Lower lobe of right lung (tissue), 2 donors: ENCODE results near the gene ARL14EPL. TPM values are rescaled to one million over a fixed set of nuclear protein-coding genes. Genes with fewer than 3 reads are reported as not detected.

Experiments used
- ATAC-seq, 2 donors: fragments of 200-7000 bp; cut with Tn5 transposase; one replicate each; pipeline ENCODE4 v1.9.1; 2020 to 2022; ENCODE audit warnings: mild to moderate bottlenecking in 2 of 2, moderate library complexity in 2 of 2
- DNase-seq: peaks from one replicate; pipeline ENCODE4 v3.0.0-alpha.2; 2020
- H3K27ac ChIP-seq: fragments of 200-600 bp; one replicate; pipeline ENCODE4 v1.8.0; 2022
- H3K27me3 ChIP-seq: fragments of 200-600 bp; one replicate; pipeline ENCODE4 v1.8.0; 2022; ENCODE audit warnings: low read depth
- H3K36me3 ChIP-seq: fragments of 200-600 bp; one replicate; pipeline ENCODE4 v1.8.0; 2022; ENCODE audit warnings: mild to moderate bottlenecking
- H3K4me1 ChIP-seq: fragments of 200-600 bp; one replicate; pipeline ENCODE4 v1.8.0; 2022
- H3K4me3 ChIP-seq: fragments of 200-600 bp; one replicate; pipeline ENCODE4 v1.8.0; 2022; ENCODE audit warnings: mild to moderate bottlenecking
- H3K9me3 ChIP-seq: fragments of 200-600 bp; one replicate; pipeline ENCODE4 v1.8.0; 2022
- CTCF ChIP-seq: fragments of 200-600 bp; IDR thresholded peaks from one replicate; pipeline ENCODE4 v1.8.0; 2022; ENCODE audit warnings: antibody characterized with exemption, mild to moderate bottlenecking
- intact Hi-C: fragments of 100-400 bp; cut with DNase I; formaldehyde crosslinking; loops from one replicate; pipeline ENCODE4 v1.11.0; 2022
- total RNA-seq: library from RNA; stranded (reverse); fragmentation: NEBNext Ultra II Directional; extraction: Animal tissue kit (Norgen Biotek cat#: 25700); gene quantifications from one replicate; pipeline ENCODE4 v1.2.1, GENCODE V29; 2021
- donor health status: DM: no; HTN: yes; CAD: no; lungs with severe emphysema.

The ARL14EPL gene
- total RNA-seq, 1 donor from 2014 or later = not detected

GRCh38 chr5:115995351-115995750 is 36.9 kb upstream of the ARL14EPL start:
- H3K4me3 ChIP-seq = no peak overlapping the region
- TF ChIP-seq CTCF = no peak
- no peaks in the 10 kb centered on the region for H3K4me1 ChIP-seq
- H3K9me3 ChIP-seq = no peaks in the 10 kb centered on the region
- no peak for ATAC-seq
- H3K27me3 ChIP-seq = no peaks in the 10 kb centered on the region
- DNase-seq = no peak
- no peaks in the 10 kb centered on the region for H3K36me3 ChIP-seq
- intact Hi-C loops = no loop called here
- no peak overlapping the region for H3K27ac ChIP-seq

- Histone ChIP-seq H3K9me3 (no peaks in the 10 kb centered on the region), H3K27me3 (no peaks in the 10 kb centered on the region), H3K27ac (no peak overlapping the region), H3K4me3 (no peak overlapping the region), H3K36me3 (no peaks in the 10 kb centered on the region), H3K4me1 (no peaks in the 10 kb centered on the region)
- ATAC-seq (no peak), DNase-seq (no peak)
- no peak for TF ChIP-seq CTCF
- intact Hi-C loops = no loop called here
These were observed 30.0 kb upstream of the ARL14EPL start for GRCh38 chr5:116002116-116002906.

- intact Hi-C loops = no loop called here
These were observed 28.0 kb upstream of the ARL14EPL start for GRCh38 chr5:116004248-116004647.

GRCh38 chr5:116009806-116010205 is 22.5 kb upstream of the ARL14EPL start:
- no peaks in the 10 kb centered on the region for H3K27me3 ChIP-seq
- H3K9me3 ChIP-seq = no peaks in the 10 kb centered on the region
- H3K27ac ChIP-seq = no peak overlapping the region
- ATAC-seq (no peak), DNase-seq (no peak)
- intact Hi-C loops = no loop called here
- TF ChIP-seq CTCF = no peak
- no peaks in the 10 kb centered on the region for H3K4me1 ChIP-seq
- H3K4me3 ChIP-seq = no peak overlapping the region
- no peaks in the 10 kb centered on the region for H3K36me3 ChIP-seq

More at GRCh38 chr5:116004248-116004647, 28.0 kb upstream of the ARL14EPL start:
- Histone ChIP-seq H3K27ac (no peak overlapping the region), H3K9me3 (no peaks in the 10 kb centered on the region), H3K4me3 (no peak overlapping the region), H3K36me3 (no peaks in the 10 kb centered on the region), H3K4me1 (no peaks in the 10 kb centered on the region), H3K27me3 (no peaks in the 10 kb centered on the region)
- DNase-seq = no peak
- ATAC-seq = no peak
- no peak for TF ChIP-seq CTCF

- Histone ChIP-seq H3K27me3 (no peaks in the 10 kb centered on the region), H3K27ac (no peak overlapping the region), H3K9me3 (no peaks in the 10 kb centered on the region), H3K4me1 (no peaks in the 10 kb centered on the region), H3K36me3 (no peaks in the 10 kb centered on the region), H3K4me3 (no peak overlapping the region)
- TF ChIP-seq CTCF = no peak
- DNase-seq = no peak
- no peak for ATAC-seq
- intact Hi-C loops = no loop called here
These were observed 21.2 kb upstream of the ARL14EPL start for GRCh38 chr5:116011046-116011445.
